ENCODE measurements around the gene UBE2I. TPM values are rescaled to one million over a fixed set of nuclear protein-coding genes. Genes with fewer than 3 reads are reported as not detected.

Gene UBE2I
- total RNA-seq, 4 donors from 2014 or later, result 28.9 to 80.4 (median 41.7) TPM

GRCh38 chr16:1350691-1351090 lies 41.3 kb downstream of the UBE2I start:
- DNase-seq (no peak), ATAC-seq (no peak)
- TF ChIP-seq CTCF (IDR thresholded peaks at IDR 0.05 in 4 of 5, conservative IDR thresholded peaks at IDR 0.05 in 1 of 5) (no peak), POLR2A (IDR thresholded peaks at IDR 0.05) (no peak)
- H3K4me3 ChIP-seq, result peak overlapping the region; percentile 76 to 98 (median 86)
- in situ Hi-C loops (cut with MboI; ENCODE audit: low sequenced_read_pairs in 4 of 4), result no loop called here
- H3K27ac ChIP-seq, result no peak overlapping the region
- H3K9me3 ChIP-seq, result no peaks in the 10 kb centered on the region
- intact Hi-C loops (cut with DNase I; ENCODE audit: low total_unique reads), result loop anchor here (2.0 kb wide), 1 partner anchor 42 kb away; the partner anchor contains the start of gene UBE2I
- H3K4me1 ChIP-seq, result peaks cover 21 to 38% of the 10 kb centered on the region in 2 donors
- peaks cover 0 to 19% of the 10 kb centered on the region in 2 donors for H3K36me3 ChIP-seq
- no peaks in the 10 kb centered on the region for H3K27me3 ChIP-seq

- ATAC-seq, result no peak
- TF ChIP-seq POLR2A (IDR thresholded peaks at IDR 0.05), result no peak
- no peak for TF ChIP-seq CTCF (IDR thresholded peaks at IDR 0.05 in 4 of 5, conservative IDR thresholded peaks at IDR 0.05 in 1 of 5)
- peak overlapping the region; percentile 44 to 84 (median 60) for H3K27ac ChIP-seq
- peaks cover 21 to 43% of the 10 kb centered on the region in 2 donors for H3K4me1 ChIP-seq
- peaks cover 0 to 19% of the 10 kb centered on the region in 2 donors for H3K36me3 ChIP-seq
- intact Hi-C loops (cut with DNase I; ENCODE audit: low total_unique reads), result loop anchor here (2.0 kb wide), 1 partner anchor 42 kb away; the partner anchor contains the start of gene UBE2I
- no peaks in the 10 kb centered on the region for H3K27me3 ChIP-seq
- no peak for DNase-seq
- in situ Hi-C loops (cut with MboI; ENCODE audit: low sequenced_read_pairs in 4 of 4), result no loop called here
- H3K4me3 ChIP-seq, result peak overlapping the region; percentile 76 to 98 (median 86)
- H3K9me3 ChIP-seq, result no peaks in the 10 kb centered on the region
Observed at GRCh38 chr16:1351215-1351581, 41.8 kb downstream of the UBE2I start.

GRCh38 chr16:1351582-1352362 lies 42.3 kb downstream of the UBE2I start, which contains the start of the genes GNPTG and TSR3:
TSS of gene GNPTG (plus strand) at chr16:1351931. CDS start at chr16:1351966, 35 bp downstream.
TSS of gene TSR3 (minus strand) at chr16:1351878. CDS start at chr16:1351804, 74 bp downstream.
- TF ChIP-seq POLR2A (IDR thresholded peaks at IDR 0.05) (peak; percentile 54 to 58), CTCF (IDR thresholded peaks at IDR 0.05 in 4 of 5, conservative IDR thresholded peaks at IDR 0.05 in 1 of 5) (peak in 3 of 5 experiments; percentile 6 to 62 (median 53))
- intact Hi-C loops (cut with DNase I; ENCODE audit: low total_unique reads), result loop anchor here (2.0 kb wide), 1 partner anchor 43 kb away; the partner anchor contains the start of gene UBE2I
- peak within 1 kb of the TSS; percentile 44 to 84 (median 60) for H3K27ac ChIP-seq
- H3K4me1 ChIP-seq, result peaks cover 21 to 45% of the 10 kb centered on the region in 2 donors
- ATAC-seq (peak; percentile 72 to 85), DNase-seq (peak; percentile 55 to 78)
- no peaks in the 10 kb centered on the region for H3K9me3 ChIP-seq
- H3K4me3 ChIP-seq, result peak within 1 kb of the TSS; percentile 76 to 98 (median 86)
- in situ Hi-C loops (cut with MboI; ENCODE audit: low sequenced_read_pairs in 4 of 4), result no loop called here
- H3K36me3 ChIP-seq, result peaks cover 0 to 19% of the 10 kb centered on the region in 2 donors
- H3K27me3 ChIP-seq, result no peaks in the 10 kb centered on the region

- Histone ChIP-seq H3K4me1 (peaks cover 21 to 45% of the 10 kb centered on the region in 2 donors), H3K4me3 (no peak overlapping the region), H3K27ac (no peak overlapping the region), H3K27me3 (no peaks in the 10 kb centered on the region), H3K36me3 (peaks cover 0 to 7% of the 10 kb centered on the region in 2 donors), H3K9me3 (no peaks in the 10 kb centered on the region)
- TF ChIP-seq CTCF (IDR thresholded peaks at IDR 0.05 in 4 of 5, conservative IDR thresholded peaks at IDR 0.05 in 1 of 5), result no peak
- no peak for TF ChIP-seq POLR2A (IDR thresholded peaks at IDR 0.05)
- DNase-seq (no peak), ATAC-seq (no peak)
- intact Hi-C loops (cut with DNase I; ENCODE audit: low total_unique reads), result no loop called here
- in situ Hi-C loops (cut with MboI; ENCODE audit: low sequenced_read_pairs in 4 of 4), result no loop called here
Observed at GRCh38 chr16:1354815-1355540, 45.5 kb downstream of the UBE2I start.
